GM18519 (cell line): ENCODE data around the gene CNGA2.
"Not testable (repeated sequence)": the region's sequence is repeated elsewhere in the genome, so short reads cannot be mapped to it uniquely, and the experiment has no call there.

Source experiments
- ATAC-seq: cut with Tn5 transposase; IDR thresholded peaks from one replicate; pipeline ENCODE4 v1.9.1; 2021; ENCODE audit warnings: mild to moderate bottlenecking, moderate library complexity; ENCODE audit not compliant: unreplicated experiment, low FRiP score

CNGA2 gene

GRCh38 chrX:151734446-151734845 is at the start of gene CNGA2:
CNGA2 (plus strand) TSS chrX:151734746; CDS start chrX:151738484, 3,738 bp downstream.
- no peak for ATAC-seq

- no peak for ATAC-seq
Measured at GRCh38 chrX:151687635-151688034, 46.9 kb upstream of the CNGA2 start.

GRCh38 chrX:151688695-151689094 is 45.9 kb upstream of the CNGA2 start:
- ATAC-seq = no peak

GRCh38 chrX:151692825-151693224 is 41.7 kb upstream of the CNGA2 start:
- ATAC-seq = no peak

GRCh38 chrX:151694121-151694520 is 40.4 kb upstream of the CNGA2 start:
- ATAC-seq = no peak

GRCh38 chrX:151694661-151695582 is 39.6 kb upstream of the CNGA2 start, which contains the start of gene PRRG3:
PRRG3 (plus strand) TSS chrX:151695458; CDS start chrX:151698815, 3,357 bp downstream.
- no peak for ATAC-seq

- ATAC-seq = no peak
Measured at GRCh38 chrX:151695583-151696340, 38.8 kb upstream of the CNGA2 start.

- not testable (repeated sequence) for ATAC-seq
Measured at GRCh38 chrX:151697082-151697481, 37.5 kb upstream of the CNGA2 start.

- no peak for ATAC-seq
Measured at GRCh38 chrX:151697522-151697921, 37.0 kb upstream of the CNGA2 start.

- ATAC-seq = no peak
Measured at GRCh38 chrX:151698485-151698884, 36.1 kb upstream of the CNGA2 start.

- no peak for ATAC-seq
Measured at GRCh38 chrX:151699746-151700145, 34.8 kb upstream of the CNGA2 start.

- ATAC-seq = no peak
Measured at GRCh38 chrX:151700581-151700980, 34.0 kb upstream of the CNGA2 start.

GRCh38 chrX:151701071-151701470 is 33.5 kb upstream of the CNGA2 start:
- no peak for ATAC-seq

GRCh38 chrX:151701531-151701930 is 33.0 kb upstream of the CNGA2 start:
- no peak for ATAC-seq

GRCh38 chrX:151702026-151702714 is 32.4 kb upstream of the CNGA2 start:
- ATAC-seq = no peak

- no peak for ATAC-seq
Measured at GRCh38 chrX:151702741-151703340, 31.7 kb upstream of the CNGA2 start.

GRCh38 chrX:151703487-151703886 is 31.1 kb upstream of the CNGA2 start:
- no peak for ATAC-seq

GRCh38 chrX:151704041-151704663 is 30.4 kb upstream of the CNGA2 start:
- no peak for ATAC-seq

- no peak for ATAC-seq
Measured at GRCh38 chrX:151708821-151709220, 25.7 kb upstream of the CNGA2 start.

GRCh38 chrX:151710457-151710856 is 24.1 kb upstream of the CNGA2 start:
- ATAC-seq = no peak
